K562 (cell line): ENCODE data around the gene MCM5. TPM values are rescaled to one million over a fixed set of nuclear protein-coding genes. Genes with fewer than 3 reads are reported as not detected.

Source experiments
- ATAC-seq: fragments of 200-7000 bp; cut with Tn5 transposase; 3 replicates; pipeline ENCODE4 v1.9.1; 2020; ENCODE audit warnings: moderate library complexity
- BruUV-seq: library from RNA; stranded (reverse); fragments of 400-500 nt; replicated peaks from 2 replicates; lab custom pipeline; 2021; lab: Mats Ljungman, UMichigan
- CTCF ChIA-PET: fragments of 300-600 bp; formaldehyde crosslinking; extraction: SDS; loops from one replicate; lab custom pipeline; 2021; ENCODE audit warnings: low intra/inter-chr PET ratio; lab: Yijun Ruan, JAX
- POLR2A ChIA-PET: fragments of 300-600, 350-650 bp; sonication (Branson Sonifier 250); formaldehyde crosslinking; extraction: SDS; loops from one replicate; lab custom pipeline; 2021; ENCODE audit warnings: antibody characterized with exemption, inconsistent platforms; lab: Yijun Ruan, JAX
- DNase-seq, 4 experiments: peaks; one replicate each; pipeline versions ENCODE4 v3.0.0 to v3.0.0-alpha.2; 2011 to 2018; ENCODE audit warnings: low spot score in 3 of 4, mixed read lengths in 3 of 4; ENCODE audit errors: extremely low read depth in 1 of 4
- FAIRE-seq: peaks from 2 replicates; lab custom pipeline; 2011; peaks lifted over from hg19 to GRCh38; lab: Jason Lieb, UNC
- H2AFZ ChIP-seq: 2 replicates; pipeline ENCODE4 v1.6.0; 2011; ENCODE audit warnings: low read depth, low read length, control low read depth, inconsistent platforms
- H3K27ac ChIP-seq: fragments of 200-600 bp; 3 replicates; pipeline ENCODE4 v1.8.0; 2011; ENCODE audit warnings: low read depth, mild to moderate bottlenecking, control low read depth, inconsistent platforms, low read length, moderate library complexity, mixed read lengths; ENCODE audit errors: extremely low read depth
- H3K27me3 ChIP-seq, 2 experiments: fragments of 300-600 bp in 1 of 2; 2 replicates in 1 of 2; 3 replicates in 1 of 2; pipeline versions ENCODE4 v1.6.0 to v1.8.0; 2011; ENCODE audit warnings: inconsistent platforms in 2 of 2, low read length in 2 of 2, mild to moderate bottlenecking in 1 of 2, mixed read lengths in 1 of 2, moderate library complexity in 1 of 2; ENCODE audit not compliant: control insufficient read depth in 2 of 2, insufficient read depth in 2 of 2
- H3K36me3 ChIP-seq: fragments of 300-600 bp; 3 replicates; pipeline ENCODE4 v1.8.0; 2011; ENCODE audit warnings: mild to moderate bottlenecking, low read length, inconsistent platforms; ENCODE audit not compliant: control insufficient read depth, insufficient read depth
- H3K4me1 ChIP-seq, 2 experiments: fragments of 200-600 bp in 1 of 2; replicated peaks in 1 of 2; 2 replicates in 1 of 2; 3 replicates in 1 of 2; pipeline versions ENCODE4 v1.5.1 to v1.8.0; 2011; ENCODE audit warnings: inconsistent platforms in 2 of 2, low read length in 2 of 2, mild to moderate bottlenecking in 1 of 2, mixed read lengths in 1 of 2, moderate library complexity in 1 of 2; ENCODE audit not compliant: control insufficient read depth in 2 of 2, insufficient read depth in 2 of 2
- H3K4me2 ChIP-seq: 2 replicates; pipeline ENCODE4 v1.6.1; 2011; ENCODE audit warnings: low read length, control low read depth, inconsistent platforms, mixed read lengths; ENCODE audit not compliant: insufficient read depth
- H3K4me3 ChIP-seq: fragments of 200-600 bp; sonication (generic), shearing (Covaris generic); 2 replicates; pipeline ENCODE4 v1.5.1; 2016; ENCODE audit warnings: control low read depth, inconsistent platforms
- H3K79me2 ChIP-seq: fragments of 200-600 bp; 3 replicates; pipeline ENCODE4 v1.8.0; 2011; ENCODE audit warnings: low read length, inconsistent platforms; ENCODE audit not compliant: control insufficient read depth, insufficient read depth
- H3K9ac ChIP-seq, 2 experiments: 2 replicates each; pipeline versions ENCODE4 v1.6.0 to v1.6.1; 2011; ENCODE audit warnings: low read depth in 2 of 2, low read length in 2 of 2, control low read depth in 1 of 2, inconsistent platforms in 1 of 2, mild to moderate bottlenecking in 1 of 2, mixed read lengths in 1 of 2; ENCODE audit not compliant: insufficient read depth in 1 of 2
- H3K9me1 ChIP-seq: one replicate; pipeline ENCODE4 v1.6.0; 2011; ENCODE audit warnings: inconsistent platforms, mild to moderate bottlenecking, low read length, moderate library complexity; ENCODE audit not compliant: control insufficient read depth, insufficient read depth
- H3K9me3 ChIP-seq: replicated peaks from 2 replicates; pipeline ENCODE4 v1.5.1; 2011; ENCODE audit warnings: low read depth, low read length, inconsistent platforms; ENCODE audit not compliant: control insufficient read depth, insufficient read depth
- H4K20me1 ChIP-seq: replicated peaks from 2 replicates; pipeline ENCODE4 v1.6.1; 2011; ENCODE audit warnings: low read length, inconsistent platforms, mixed read lengths; ENCODE audit not compliant: control insufficient read depth, insufficient read depth
- ASH1L ChIP-seq: fragments of 450-650 bp; IDR thresholded peaks from 2 replicates; pipeline ENCODE4 v1.6.1; 2018; ENCODE audit warnings: borderline replicate concordance, mild to moderate bottlenecking, low read depth; ENCODE audit not compliant: partially characterized antibody
- HCFC1 ChIP-seq: IDR thresholded peaks from 2 replicates; pipeline ENCODE4 v1.6.1; 2012; ENCODE audit warnings: low read depth, low read length, improper control_type of control experiment
- NELFE ChIP-seq: IDR thresholded peaks from 2 replicates; pipeline ENCODE4 v1.6.1; 2011; ENCODE audit warnings: mild to moderate bottlenecking; ENCODE audit not compliant: insufficient read depth, insufficient read length
- SLC30A9 ChIP-seq: fragments of 250-450 bp; sonication (Bioruptor Pico); IDR thresholded peaks from 2 replicates; pipeline ENCODE4 v1.8.0; 2022; ENCODE audit warnings: mild to moderate bottlenecking, moderate library complexity
- SRSF9 ChIP-seq: fragments of 200-400 bp; formaldehyde crosslinking; IDR thresholded peaks from 2 replicates; pipeline ENCODE4 v1.6.1; 2017; ENCODE audit warnings: low read depth, low read length, borderline replicate concordance
- ZNF253 ChIP-seq: fragments of 250-450 bp; sonication (Bioruptor Pico); conservative IDR thresholded peaks from 2 replicates; pipeline ENCODE4 v1.6.1; 2021; ENCODE audit warnings: mild to moderate bottlenecking
- ZNF311 ChIP-seq: fragments of 250-450 bp; sonication (Bioruptor Pico); IDR thresholded peaks from 2 replicates; pipeline ENCODE4 v1.4.0; 2020; ENCODE audit warnings: mild to moderate bottlenecking, moderate library complexity
- ZNF717 ChIP-seq: fragments of 250-450 bp; sonication (Bioruptor Pico); IDR thresholded peaks from 2 replicates; pipeline ENCODE4 v1.5.0; 2021
- WGBS: fragments of 100-300 bp; shearing (Covaris generic); methylation state at CpG from one replicate; pipeline ENCODE4 v1.1.6; 2016; ENCODE audit warnings: low coverage, mixed read lengths; ENCODE audit not compliant: insufficient coverage; ENCODE audit errors: missing lambda C conversion rate; 5-methylcytosine and 5-hydroxymethylcytosine counted together
- in situ Hi-C: fragments of 300-500 bp; cut with MboI; formaldehyde crosslinking; loops from 4 replicates; pipeline ENCODE4 v1.15.0; 2018; ENCODE audit warnings: inconsistent platforms, mixed read lengths
- intact Hi-C: fragments of 100-400 bp; cut with micrococcal nuclease; formaldehyde crosslinking; loops from 2 replicates; pipeline ENCODE4 v1.14.2; 2022
- polyA plus RNA-seq, 8 experiments: library from polyadenylated mRNA; depleted of rRNA in 4 of 8; stranded (reverse) in 5 of 8; unstranded in 3 of 8; fragments of >200 nt; fragmentation: Nextera tagmentation in 2 of 8; fragmentation: Illumina TruSeq in 1 of 8; extraction: Ambion mirVana in 2 of 8; extraction: Trizol in 1 of 8; gene quantifications; 2 replicates each; pipeline versions ENCODE4 v1.2.1 to v1.2.3, GENCODE V29; 2011 to 2014; ENCODE audit warnings: inconsistent platforms in 1 of 8, missing spikeins in 1 of 8
- total RNA-seq, 7 experiments: library from RNA; depleted of rRNA in 6 of 7; stranded (reverse); fragments of >200 nt in 6 of 7; fragmentation: Illumina TruSeq in 2 of 7; extraction: Trizol in 2 of 7; gene quantifications; 2 replicates each; pipeline versions ENCODE4 v1.2.1 to v1.2.3, GENCODE V29; 2011 to 2021; ENCODE audit warnings: low replicate concordance in 1 of 7
- TF ChIP-seq, protein P1 (sequence below): fragments of 450-650 bp; IDR thresholded peaks from 2 replicates; pipeline ENCODE4 v1.6.1; 2016; ENCODE audit warnings: antibody characterized with exemption
- TF ChIP-seq, protein P2 (sequence below): sonication (generic); formaldehyde crosslinking; IDR thresholded peaks from 2 replicates; pipeline ENCODE4 v1.8.1; 2023; ENCODE audit warnings: mild to moderate bottlenecking, missing genetic modification reagents, moderate library complexity
- TF ChIP-seq, protein P3 (sequence below): IDR thresholded peaks from 2 replicates; pipeline ENCODE4 v1.6.1; 2012; ENCODE audit warnings: low read depth, low read length, improper control_type of control experiment, borderline replicate concordance

MCM5 gene
- total and polyA plus RNA-seq, 9 of the 15 experiments (the other 6 are each of a cell fraction or from before 2014, with no cell fraction given), result 5.6 to 180 (median 66.1) TPM

DNA sequence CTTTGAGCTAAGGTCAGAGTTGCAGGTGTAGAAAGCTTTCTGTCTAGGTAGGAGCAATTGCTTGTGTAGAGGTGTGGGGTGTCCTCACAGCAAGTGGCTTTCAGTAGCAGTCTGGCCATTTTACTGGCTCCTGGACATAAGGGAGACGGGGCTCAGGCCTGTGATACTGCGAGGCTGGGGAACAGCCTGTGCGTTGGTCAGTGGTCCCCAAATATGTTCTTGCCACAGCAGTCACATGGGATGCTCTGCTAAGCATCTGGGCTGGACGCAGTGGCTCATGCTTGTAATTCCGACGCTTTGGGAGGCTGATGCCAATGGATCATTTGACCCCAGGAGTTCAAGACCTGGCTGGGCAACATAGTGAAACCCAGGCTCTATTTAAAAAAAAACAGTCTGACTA lies 1.9 kb downstream of the MCM5 start:
- BruUV-seq, result no TSS peak
- Histone ChIP-seq H3K9me3 (no peaks in the 10 kb centered on the region), H3K36me3 (peaks cover 55% of the 10 kb centered on the region), H3K4me2 (peak overlapping the region; percentile 84), H4K20me1 (0 out of 2 replicates have a peak, but pooled peaks cover 3% of the 10 kb centered on the region), H3K9me1 (no peaks in the 10 kb centered on the region), H3K4me3 (peak overlapping the region; percentile 92; the same call in 1 of the 2 replicates), H2AFZ (no peak overlapping the region), H3K27me3 (no peaks in the 10 kb centered on the region), H3K4me1 (peaks cover 9 to 30% of the 10 kb centered on the region in 2 experiments; a peak in 4 of 5 replicates), H3K27ac (no peak overlapping the region; the same call in 1 of the 3 replicates), H3K9ac (peak overlapping the region; percentile 99; a peak in 3 of 4 replicates), H3K79me2 (peaks cover 38% of the 10 kb centered on the region)
- CTCF ChIA-PET, result no interaction called here
- intact Hi-C loops (loop anchor here (10.0 kb wide), 1 partner anchor 47 kb away; no protein-coding TSS in a partner anchor), in situ Hi-C loops (no loop called here)
- TF ChIP-seq, protein P1, sequence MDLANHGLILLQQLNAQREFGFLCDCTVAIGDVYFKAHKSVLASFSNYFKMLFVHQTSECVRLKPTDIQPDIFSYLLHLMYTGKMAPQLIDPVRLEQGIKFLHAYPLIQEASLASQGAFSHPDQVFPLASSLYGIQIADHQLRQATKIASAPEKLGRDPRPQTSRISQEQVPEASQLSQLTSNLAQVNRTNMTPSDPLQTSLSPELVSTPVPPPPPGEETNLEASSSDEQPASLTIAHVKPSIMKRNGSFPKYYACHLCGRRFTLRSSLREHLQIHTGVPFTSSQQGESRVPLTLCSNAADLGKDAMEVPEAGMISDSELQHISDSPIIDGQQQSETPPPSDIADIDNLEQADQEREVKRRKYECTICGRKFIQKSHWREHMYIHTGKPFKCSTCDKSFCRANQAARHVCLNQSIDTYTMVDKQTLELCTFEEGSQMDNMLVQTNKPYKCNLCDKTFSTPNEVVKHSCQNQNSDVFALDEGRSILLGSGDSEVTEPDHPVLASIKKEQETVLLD, result no peak
- TF ChIP-seq ZNF311 (CRISPR knock-in tag) (no peak), ASH1L (no peak), ZNF717 (no peak), ZNF253 (CRISPR knock-in tag) (no peak), SLC30A9 (CRISPR knock-in tag) (no peak), SRSF9 (no peak), HCFC1 (no peak), NELFE (no peak)
- TF ChIP-seq, protein P2, sequence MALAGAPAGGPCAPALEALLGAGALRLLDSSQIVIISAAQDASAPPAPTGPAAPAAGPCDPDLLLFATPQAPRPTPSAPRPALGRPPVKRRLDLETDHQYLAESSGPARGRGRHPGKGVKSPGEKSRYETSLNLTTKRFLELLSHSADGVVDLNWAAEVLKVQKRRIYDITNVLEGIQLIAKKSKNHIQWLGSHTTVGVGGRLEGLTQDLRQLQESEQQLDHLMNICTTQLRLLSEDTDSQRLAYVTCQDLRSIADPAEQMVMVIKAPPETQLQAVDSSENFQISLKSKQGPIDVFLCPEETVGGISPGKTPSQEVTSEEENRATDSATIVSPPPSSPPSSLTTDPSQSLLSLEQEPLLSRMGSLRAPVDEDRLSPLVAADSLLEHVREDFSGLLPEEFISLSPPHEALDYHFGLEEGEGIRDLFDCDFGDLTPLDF (CRISPR knock-in tag), result no peak
- TF ChIP-seq, protein P3, sequence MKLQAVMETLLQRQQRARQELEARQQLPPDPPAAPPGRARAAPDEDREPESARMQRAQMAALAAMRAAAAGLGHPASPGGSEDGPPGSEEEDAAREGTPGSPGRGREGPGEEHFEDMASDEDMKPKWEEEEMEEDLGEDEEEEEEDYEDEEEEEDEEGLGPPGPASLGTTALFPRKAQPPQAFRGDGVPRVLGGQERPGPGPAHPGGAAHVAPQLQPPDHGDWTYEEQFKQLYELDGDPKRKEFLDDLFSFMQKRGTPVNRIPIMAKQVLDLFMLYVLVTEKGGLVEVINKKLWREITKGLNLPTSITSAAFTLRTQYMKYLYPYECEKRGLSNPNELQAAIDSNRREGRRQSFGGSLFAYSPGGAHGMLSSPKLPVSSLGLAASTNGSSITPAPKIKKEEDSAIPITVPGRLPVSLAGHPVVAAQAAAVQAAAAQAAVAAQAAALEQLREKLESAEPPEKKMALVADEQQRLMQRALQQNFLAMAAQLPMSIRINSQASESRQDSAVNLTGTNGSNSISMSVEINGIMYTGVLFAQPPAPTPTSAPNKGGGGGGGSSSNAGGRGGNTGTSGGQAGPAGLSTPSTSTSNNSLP, result no peak
- no peak for FAIRE-seq
- no peak for ATAC-seq
- DNase-seq, result no peak
- POLR2A ChIA-PET, result interaction anchor here (0.7 to 3.1 kb wide), 8 partner anchors 9 to 930 kb away, joined by 3 to 21 read pairs (median 4); no protein-coding TSS in a partner anchor
- WGBS, result 98% methylated on average over 5 of the region's 6 CpGs
